H1 (cell line): ENCODE data around the gene FASN. TPM values are rescaled to one million over a fixed set of nuclear protein-coding genes. Genes with fewer than 3 reads are reported as not detected.

Experiments
- CTCF ChIA-PET: fragments of 300-600 bp; sonication (Branson Sonifier 250); formaldehyde crosslinking; loops from one replicate; lab custom pipeline; 2021; ENCODE audit not compliant: partially characterized antibody; lab: Charles Lee
- POLR2A ChIA-PET: fragments of 300-600 bp; sonication (Branson Sonifier 250); formaldehyde crosslinking; loops from one replicate; lab custom pipeline; 2021; ENCODE audit warnings: inconsistent platforms; ENCODE audit not compliant: partially characterized antibody; lab: Charles Lee
- DNase-seq, 2 experiments: peaks; one replicate each; pipeline versions ENCODE4 v3.0.0 to v3.0.0-alpha.2; 2010 to 2022; ENCODE audit warnings: low spot score in 2 of 2, low read depth in 1 of 2, mixed read lengths in 1 of 2
- FAIRE-seq: peaks from 2 replicates; lab custom pipeline; 2011; peaks lifted over from hg19 to GRCh38; lab: Jason Lieb, UNC
- H2AFZ ChIP-seq: 2 replicates; pipeline ENCODE4 v1.8.1; 2012; ENCODE audit warnings: low read length, inconsistent platforms
- H2AK5ac ChIP-seq: 2 replicates; pipeline ENCODE4 v1.6.1; 2013; ENCODE audit warnings: low read depth, low read length
- H2BK120ac ChIP-seq: replicated peaks from 2 replicates; pipeline ENCODE3; 2013; ENCODE audit warnings: low read depth, low read length, inconsistent platforms
- H2BK12ac ChIP-seq: 2 replicates; pipeline ENCODE4 v1.6.1; 2013; ENCODE audit warnings: low read depth, low read length
- H2BK15ac ChIP-seq: 2 replicates; pipeline ENCODE4 v1.6.1; 2013; ENCODE audit warnings: low read length
- H2BK20ac ChIP-seq: 2 replicates; pipeline ENCODE4 v1.6.1; 2013; ENCODE audit warnings: low read length
- H2BK5ac ChIP-seq: 2 replicates; pipeline ENCODE4 v1.6.1; 2013; ENCODE audit warnings: low read depth, low read length
- H3K14ac ChIP-seq: 2 replicates; pipeline ENCODE4 v1.6.1; 2013; ENCODE audit warnings: inconsistent platforms; ENCODE audit not compliant: insufficient read length
- H3K18ac ChIP-seq: 2 replicates; pipeline ENCODE4 v1.6.1; 2013; ENCODE audit warnings: low read length; ENCODE audit errors: extremely low read depth
- H3K23ac ChIP-seq: 2 replicates; pipeline ENCODE4 v1.6.1; 2013; ENCODE audit warnings: inconsistent platforms; ENCODE audit not compliant: insufficient read length
- H3K23me2 ChIP-seq: 2 replicates; pipeline ENCODE4 v1.6.1; 2013; ENCODE audit warnings: low read depth, low read length
- H3K27ac ChIP-seq: 2 replicates; pipeline ENCODE4 v1.6.1; 2011; ENCODE audit warnings: low read depth, low read length, inconsistent platforms
- H3K27me3 ChIP-seq, 4 experiments: replicated peaks in 1 of 4; 1 replicate in 1 of 4; 2 replicates in 3 of 4; pipeline versions ENCODE4 v1.6.1 to v1.8.1; 2011 to 2013; ENCODE audit warnings: low read length in 3 of 4, mild to moderate bottlenecking in 3 of 4, inconsistent platforms in 2 of 4, mixed read lengths in 2 of 4, moderate library complexity in 1 of 4; ENCODE audit not compliant: control insufficient read depth in 3 of 4, insufficient read depth in 3 of 4; ENCODE audit errors: extremely low read depth in 1 of 4
- H3K36me3 ChIP-seq, 4 experiments: 2 replicates each; pipeline versions ENCODE4 v1.6.1 to v1.8.1; 2011 to 2013; ENCODE audit warnings: mild to moderate bottlenecking in 4 of 4, low read length in 3 of 4, moderate library complexity in 2 of 4, control low read depth in 1 of 4, inconsistent platforms in 1 of 4; ENCODE audit not compliant: insufficient read depth in 4 of 4, control insufficient read depth in 2 of 4
- H3K4ac ChIP-seq: replicated peaks from 2 replicates; pipeline ENCODE3; 2013; ENCODE audit warnings: low read length, low read depth, mixed read lengths, inconsistent platforms; ENCODE audit not compliant: insufficient read length
- H3K4me1 ChIP-seq, 4 experiments: replicated peaks in 1 of 4; 1 replicate in 1 of 4; 2 replicates in 3 of 4; pipeline versions ENCODE4 v1.6.1 to v1.8.1; 2011 to 2013; ENCODE audit warnings: low read length in 3 of 4, inconsistent platforms in 2 of 4, mixed read lengths in 1 of 4; ENCODE audit not compliant: insufficient read depth in 4 of 4, control insufficient read depth in 3 of 4
- H3K4me2 ChIP-seq, 2 experiments: 2 replicates each; pipeline versions ENCODE4 v1.6.1 to v1.8.1; 2011 to 2013; ENCODE audit warnings: low read depth in 2 of 2, low read length in 2 of 2, control low read depth in 1 of 2, inconsistent platforms in 1 of 2, mild to moderate bottlenecking in 1 of 2; ENCODE audit not compliant: insufficient read depth in 1 of 2
- H3K4me3 ChIP-seq, 4 experiments: fragments of 200-600, 300-600 bp in 1 of 4; sonication (generic), shearing (Covaris generic), sonication (Bioruptor Twin) in 1 of 4; 2 replicates each; pipeline versions ENCODE4 v1.5.1 to v1.8.1; 2011 to 2016; ENCODE audit warnings: low read length in 4 of 4, low read depth in 3 of 4, control low read depth in 2 of 4, inconsistent platforms in 2 of 4, mild to moderate bottlenecking in 2 of 4, mixed read lengths in 1 of 4, moderate library complexity in 1 of 4; ENCODE audit not compliant: insufficient read depth in 2 of 4; ENCODE audit errors: extremely low read depth in 1 of 4
- H3K56ac ChIP-seq: replicated peaks from 2 replicates; pipeline ENCODE3; 2013; ENCODE audit warnings: low read depth, mild to moderate bottlenecking, mixed read lengths, low read length, inconsistent platforms; ENCODE audit not compliant: insufficient read length
- H3K79me1 ChIP-seq: 2 replicates; pipeline ENCODE4 v1.6.1; 2013; ENCODE audit warnings: low read depth, low read length, control low read depth
- H3K79me2 ChIP-seq, 2 experiments: 2 replicates each; pipeline versions ENCODE4 v1.6.1 to v1.8.1; 2012 to 2013; ENCODE audit warnings: low read length in 2 of 2, mild to moderate bottlenecking in 2 of 2, inconsistent platforms in 1 of 2; ENCODE audit not compliant: insufficient read depth in 2 of 2, control insufficient read depth in 1 of 2
- H3K9ac ChIP-seq, 4 experiments: replicated peaks in 1 of 4; 1 replicate in 1 of 4; 2 replicates in 3 of 4; pipeline versions ENCODE4 v1.6.1 to v1.8.1; 2011 to 2013; ENCODE audit warnings: low read depth in 3 of 4, low read length in 3 of 4, control low read depth in 2 of 4, mild to moderate bottlenecking in 2 of 4, moderate library complexity in 2 of 4, inconsistent platforms in 1 of 4; ENCODE audit errors: extremely low read depth in 1 of 4
- H3K9me3 ChIP-seq, 2 experiments: 2 replicates each; pipeline versions ENCODE4 v1.6.1 to v1.8.1; 2012 to 2013; ENCODE audit warnings: mild to moderate bottlenecking in 2 of 2, moderate library complexity in 2 of 2, control low read depth in 1 of 2, inconsistent platforms in 1 of 2, low read depth in 1 of 2, low read length in 1 of 2, mixed read lengths in 1 of 2; ENCODE audit not compliant: insufficient read depth in 2 of 2
- H4K20me1 ChIP-seq, 2 experiments: replicated peaks in 1 of 2; 2 replicates each; pipeline versions ENCODE3 to v1.8.1; 2011 to 2013; ENCODE audit warnings: inconsistent platforms in 2 of 2, low read length in 2 of 2, mild to moderate bottlenecking in 1 of 2; ENCODE audit not compliant: insufficient read depth in 2 of 2, control insufficient read depth in 1 of 2
- H4K5ac ChIP-seq: 2 replicates; pipeline ENCODE4 v1.6.1; 2013; ENCODE audit warnings: low read length, low read depth, mixed read lengths, inconsistent platforms; ENCODE audit not compliant: insufficient read length
- H4K8ac ChIP-seq: 2 replicates; pipeline ENCODE4 v1.8.0; 2013; ENCODE audit warnings: mild to moderate bottlenecking, moderate library complexity, low read length, inconsistent platforms; ENCODE audit not compliant: insufficient read depth; ENCODE audit errors: extremely low read depth
- H4K91ac ChIP-seq: replicated peaks from 2 replicates; pipeline ENCODE3; 2013; ENCODE audit warnings: low read length, mixed read lengths, inconsistent platforms; ENCODE audit not compliant: insufficient read length
- ATF2 ChIP-seq: IDR thresholded peaks from 2 replicates; pipeline ENCODE4 v1.6.1; 2012; ENCODE audit warnings: low read length, inconsistent platforms
- CTBP2 ChIP-seq: IDR thresholded peaks from 2 replicates; pipeline ENCODE4 v1.7.0; 2011; ENCODE audit warnings: borderline replicate concordance, mild to moderate bottlenecking, moderate library complexity, mixed read lengths, low read length; ENCODE audit not compliant: insufficient read depth, insufficient read length
- HDAC2 ChIP-seq, 2 experiments: fragments of 300-600 bp in 1 of 2; sonication (generic) in 1 of 2; IDR thresholded peaks; 2 replicates each; pipeline ENCODE4 v1.6.1; 2011 to 2012; ENCODE audit warnings: low read depth in 2 of 2, low read length in 2 of 2, mild to moderate bottlenecking in 2 of 2, moderate library complexity in 2 of 2, borderline replicate concordance in 1 of 2, inconsistent platforms in 1 of 2
- JUN ChIP-seq: IDR thresholded peaks from 2 replicates; pipeline ENCODE4 v1.6.1; 2011; ENCODE audit warnings: low read depth, mild to moderate bottlenecking, improper control_type of control experiment, low read length
- JUND ChIP-seq: IDR thresholded peaks from 2 replicates; pipeline ENCODE4 v1.6.1; 2011; ENCODE audit warnings: mild to moderate bottlenecking, improper control_type of control experiment, low read length
- MAFK ChIP-seq: IDR thresholded peaks from 2 replicates; pipeline ENCODE4 v1.6.1; 2012; ENCODE audit warnings: low read depth, mild to moderate bottlenecking, improper control_type of control experiment, low read length
- NRF1 ChIP-seq: IDR thresholded peaks from 2 replicates; pipeline ENCODE4 v1.6.1; 2011; ENCODE audit warnings: mild to moderate bottlenecking, low read depth, low read length, improper control_type of control experiment
- POLR2AphosphoS5 ChIP-seq: IDR thresholded peaks from 2 replicates; pipeline ENCODE4 v1.6.1; 2011; ENCODE audit warnings: low read depth, low read length
- SP2 ChIP-seq: IDR thresholded peaks from 2 replicates; pipeline ENCODE4 v1.6.1; 2012; ENCODE audit warnings: mild to moderate bottlenecking, low read length, inconsistent platforms
- SRF ChIP-seq: IDR thresholded peaks from 2 replicates; pipeline ENCODE4 v1.6.1; 2011; ENCODE audit warnings: mild to moderate bottlenecking, low read depth, low read length, moderate library complexity
- WGBS, 2 experiments: shearing (Covaris generic) in 1 of 2; methylation state at CpG; one replicate each; pipeline versions ENCODE4 v1.1.6 to v1.1.7; 2013 to 2015; ENCODE audit warnings: low lambda C conversion rate in 2 of 2, mixed read lengths in 2 of 2, inconsistent platforms in 1 of 2, low coverage in 1 of 2, missing lambda C conversion rate in 1 of 2; ENCODE audit not compliant: insufficient replicate concordance in 2 of 2, insufficient coverage in 1 of 2, insufficient read length in 1 of 2; ENCODE audit errors: extremely low coverage in 1 of 2, missing lambda C conversion rate in 1 of 2; 5-methylcytosine and 5-hydroxymethylcytosine counted together
- polyA plus RNA-seq, 7 experiments: library from polyadenylated mRNA; depleted of rRNA in 3 of 7; stranded (reverse) in 5 of 7; unstranded in 2 of 7; fragments of >200 nt in 5 of 7; fragments of 200-250 nt in 2 of 7; gene quantifications; 1 replicate in 5 of 7; 2 replicates in 1 of 7; 4 replicates in 1 of 7; pipeline versions ENCODE4 v1.2.1 to v1.2.3, GENCODE V29; 2011 to 2013; ENCODE audit warnings: missing spikeins in 2 of 7, mixed read lengths in 2 of 7
- total RNA-seq: library from RNA; stranded (reverse); fragmentation: NEBNext Ultra II Directional; extraction: Animal tissue kit (Norgen Biotek cat#: 25700); gene quantifications from 2 replicates; pipeline ENCODE4 v1.2.1, GENCODE V29; 2021

Gene FASN
- total and polyA plus RNA-seq, 2 of the 8 experiments (the other 6 are each of a cell fraction or from before 2014, with no cell fraction given), result 143 to 561 TPM

DNA sequence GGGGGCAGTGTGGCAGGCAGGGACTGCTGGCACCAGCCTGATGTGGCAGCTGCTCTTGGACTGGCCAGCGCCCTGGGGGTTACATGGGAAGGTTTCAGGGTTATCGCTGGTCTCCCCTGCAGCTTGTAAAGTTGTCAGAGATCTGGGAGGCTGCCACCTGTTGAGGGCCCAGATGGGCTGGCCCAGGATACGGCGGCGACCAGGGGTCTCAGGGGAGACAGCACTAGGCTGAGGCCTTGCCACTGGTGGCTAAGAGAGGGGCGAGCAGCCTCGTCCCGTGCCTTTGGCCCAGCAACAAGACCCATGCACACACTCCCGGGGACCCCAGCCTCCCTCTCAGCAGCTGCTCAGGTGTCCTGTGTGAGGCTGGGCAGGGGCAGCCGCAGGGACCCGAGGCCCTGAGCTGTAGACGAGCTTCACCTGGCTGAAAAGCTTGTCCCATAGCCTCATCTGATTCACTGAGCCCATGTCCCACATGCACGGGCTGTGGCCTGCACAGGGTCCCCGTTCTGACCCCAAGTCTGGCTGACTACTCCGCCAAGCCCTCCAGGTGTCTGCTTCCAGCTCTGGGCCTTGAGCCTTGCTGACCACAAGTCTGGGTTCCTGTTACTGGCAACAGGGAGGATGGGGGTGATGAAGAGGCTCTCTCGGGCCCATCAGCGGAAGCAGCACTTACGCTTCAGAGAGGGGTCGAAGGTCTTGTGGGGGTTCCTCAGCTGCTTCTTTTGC, 38.6 kb downstream of the FASN start:
- POLR2A ChIA-PET, result interaction anchor here (0.8 to 16.2 kb wide), 16 partner anchors 4 to 350 kb away, joined by 3 to 161 read pairs (median 6); partner anchors contain the start of genes DUS1L, GPS1, RAC3 and RFNG
- no peak overlapping the region for H2AFZ ChIP-seq
- no peak for TF ChIP-seq SRF
- no peak for TF ChIP-seq ATF2
- no peak for TF ChIP-seq MAFK
- TF ChIP-seq POLR2AphosphoS5, result peak; percentile 15; the same call in 1 of the 2 replicates
- no peak for TF ChIP-seq NRF1
- TF ChIP-seq JUND, result no peak
- TF ChIP-seq CTBP2, result no peak
- TF ChIP-seq SP2, result no peak
- no peak for TF ChIP-seq JUN
- TF ChIP-seq HDAC2 (IDR thresholded peaks at IDR 0.05; ENCODE audit: borderline replicate concordance in 1 of 2, low read depth in 2 of 2, low read length in 2 of 2), result no peak

More for the DNA sequence above, 38.6 kb downstream of the FASN start:
- FAIRE-seq (no peak), DNase-seq (no peak)
- Histone ChIP-seq H3K79me1 (peaks cover 1% of the 10 kb centered on the region; the same call in 1 of the 2 replicates), H3K27ac (no peak overlapping the region), H3K4me1 (peaks cover 0 to under 1% (median 0%) of the 10 kb centered on the region in 4 experiments; a peak in 1 of 7 replicates), H3K4me3 (no peak overlapping the region), H3K23ac (no peak overlapping the region), H4K20me1 (peaks cover 0 to 22% of the 10 kb centered on the region in 2 experiments), H4K91ac (no peak overlapping the region), H3K4ac (no peak overlapping the region), H3K9ac (no peak overlapping the region; a peak in 1 of 7 replicates), H3K4me2 (no peak overlapping the region), H3K14ac (no peak overlapping the region), H3K79me2 (no peaks in the 10 kb centered on the region), H2BK12ac (no peak overlapping the region), H3K23me2 (no peaks in the 10 kb centered on the region; the same call in 1 of the 2 replicates), H3K56ac (no peak overlapping the region), H4K8ac (peak overlapping the region; percentile 68; the same call in 1 of the 2 replicates), H2BK120ac (no peak overlapping the region), H3K27me3 (no peaks in the 10 kb centered on the region), H3K9me3 (no peaks in the 10 kb centered on the region), H2BK5ac (no peak overlapping the region), H2AK5ac (no peak overlapping the region), H2BK20ac (no peak overlapping the region), H3K18ac (no peak overlapping the region), H2BK15ac (no peak overlapping the region), H4K5ac (no peak overlapping the region), H3K36me3 (peaks cover 15 to 38% (median 34%) of the 10 kb centered on the region in 4 experiments)
- 92% methylated on average over 19 of the region's 19 CpGs; no CpG with 5 or more reads in 1 of the 2 experiments for WGBS, 2 experiments
- CTCF ChIA-PET, result interaction anchor here (0.9 to 1.7 kb wide), 5 partner anchors 10 to 93 kb away, joined by 3 to 8 read pairs (median 4); partner anchors contain the start of gene DCXR
